ENCODE measurements around the gene DGKB.

DNA sequence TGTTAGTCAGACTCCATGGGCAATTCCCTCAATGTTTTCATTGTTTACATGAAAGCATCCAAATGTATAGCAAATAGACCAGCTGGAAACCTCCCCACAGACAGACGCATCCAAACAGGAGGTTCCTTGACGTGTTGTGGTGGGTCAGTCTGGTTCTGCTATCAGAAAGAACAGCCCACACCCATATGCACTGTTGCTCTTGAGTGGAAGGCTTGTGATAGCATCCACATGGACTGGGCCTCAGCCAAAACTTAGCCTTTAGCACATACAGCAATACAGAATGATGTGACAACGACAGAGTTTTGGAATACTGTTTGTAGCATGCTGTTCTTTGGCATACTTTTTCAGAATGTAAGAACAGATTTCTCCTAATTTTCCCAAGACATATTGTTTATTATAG is 613.9 kb downstream of the DGKB start:
- TF ChIP-seq NFRKB (IDR thresholded peaks at IDR 0.05) (no peak), BHLHE40 (IDR thresholded peaks at IDR 0.05; ENCODE audit: borderline replicate concordance) (no peak), L3MBTL2 (conservative IDR thresholded peaks at IDR 0.05) (no peak), ARNT (IDR thresholded peaks at IDR 0.05) (no peak), FOXM1 (IDR thresholded peaks at IDR 0.05; ENCODE audit: borderline replicate concordance) (no peak), TARDBP (IDR thresholded peaks at IDR 0.05) (no peak), SP1 (IDR thresholded peaks at IDR 0.05) (no peak)

Measured in HEK293T (cell line).